Progenitor cell of endocrine pancreas (in vitro differentiated cells): ENCODE results near the gene XAB2. TPM values are rescaled to one million over a fixed set of nuclear protein-coding genes. Genes with fewer than 3 reads are reported as not detected.

ENCODE experiments used
- DNase-seq: peaks from one replicate; pipeline ENCODE4 v3.0.0; 2021; ENCODE audit warnings: low spot score; ENCODE audit not compliant: unreplicated experiment
- H3K27ac Mint-ChIP-seq: 2 replicates; pipeline ENCODE4 v1.8.0; 2021; ENCODE audit warnings: mild to moderate bottlenecking, moderate library complexity, mixed read lengths
- H3K27me3 Mint-ChIP-seq: 2 replicates; pipeline ENCODE4 v1.8.0; 2021; ENCODE audit warnings: mixed read lengths
- H3K36me3 Mint-ChIP-seq: 2 replicates; pipeline ENCODE4 v1.8.0; 2022; ENCODE audit warnings: mixed read lengths; ENCODE audit not compliant: insufficient read depth
- H3K4me1 Mint-ChIP-seq: 2 replicates; pipeline ENCODE4 v1.8.0; 2021; ENCODE audit warnings: low read depth, mixed read lengths
- H3K4me3 Mint-ChIP-seq: 2 replicates; pipeline ENCODE4 v1.8.0; 2021; ENCODE audit warnings: low read depth, mild to moderate bottlenecking, moderate library complexity, mixed read lengths
- H3K9me3 Mint-ChIP-seq: 2 replicates; pipeline ENCODE4 v1.8.0; 2021; ENCODE audit warnings: low read depth, mixed read lengths
- total RNA-seq: library from RNA; stranded (reverse); gene quantifications from 2 replicates; pipeline ENCODE4 v1.2.1, GENCODE V29; 2021
- TF ChIP-seq, protein P1 (sequence below): fragments of 200-600 bp; sonication (generic); IDR thresholded peaks from one replicate; pipeline ENCODE4 v1.5.0; 2021; ENCODE audit warnings: antibody characterized with exemption, mild to moderate bottlenecking; ENCODE audit not compliant: unreplicated experiment

The XAB2 gene
- total RNA-seq, 1 donor from 2014 or later: 40.3 TPM

DNA sequence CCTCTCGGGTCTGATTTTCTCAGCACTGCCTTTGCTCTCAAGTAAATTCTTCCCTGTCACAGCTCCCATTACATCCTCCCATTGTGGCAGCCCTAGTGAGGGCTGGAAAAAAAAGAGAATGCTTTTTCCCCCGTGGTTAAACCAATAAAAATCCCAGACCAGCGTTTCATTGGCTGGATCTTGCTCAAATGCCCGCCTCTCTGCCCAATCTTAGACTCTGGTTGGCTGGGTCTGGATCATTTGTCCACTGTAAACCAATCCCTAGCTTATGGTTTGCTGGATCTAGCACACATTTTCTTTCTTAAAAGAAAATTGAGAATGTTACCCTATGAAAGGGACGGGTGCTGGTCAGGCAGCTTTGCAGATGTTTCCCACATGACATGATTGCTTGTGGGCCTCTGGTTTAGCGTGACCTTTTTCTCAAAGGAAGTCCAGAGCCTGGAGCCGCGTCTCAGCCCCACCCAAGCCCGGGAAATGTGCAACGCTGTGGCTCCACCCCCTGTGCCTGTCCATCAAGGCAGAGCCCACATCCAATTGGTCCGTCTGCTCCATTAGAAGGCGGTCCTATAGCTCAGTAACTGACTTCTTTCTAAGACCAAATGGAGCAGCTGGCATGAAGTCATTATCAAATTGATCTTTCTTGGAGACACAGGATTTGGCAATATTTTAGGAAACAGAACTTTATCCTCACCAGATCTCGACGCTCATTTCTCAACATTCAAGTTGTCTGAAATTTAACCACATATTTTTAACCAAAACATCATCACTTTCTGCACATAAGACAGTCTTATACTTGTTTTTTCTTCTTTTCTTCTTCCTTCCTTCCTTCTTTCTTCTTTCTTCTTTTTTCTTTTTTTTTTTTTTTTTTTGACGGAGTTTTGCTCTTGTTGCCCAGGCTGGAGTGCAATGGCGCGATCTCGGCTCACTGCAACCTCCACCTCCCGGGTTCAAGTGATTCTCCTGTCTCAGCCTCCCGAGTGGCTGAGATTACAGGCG, 45.0 kb upstream of the XAB2 start:
- no peak for DNase-seq
- H3K27me3 Mint-ChIP-seq: peaks cover 74% of the 10 kb centered on the region
- no peak overlapping the region for H3K4me3 Mint-ChIP-seq
- H3K27ac Mint-ChIP-seq: no peak overlapping the region
- H3K36me3 Mint-ChIP-seq: no peaks in the 10 kb centered on the region
- no peaks in the 10 kb centered on the region for H3K9me3 Mint-ChIP-seq
- H3K4me1 Mint-ChIP-seq: no peaks in the 10 kb centered on the region
- TF ChIP-seq, protein P1, sequence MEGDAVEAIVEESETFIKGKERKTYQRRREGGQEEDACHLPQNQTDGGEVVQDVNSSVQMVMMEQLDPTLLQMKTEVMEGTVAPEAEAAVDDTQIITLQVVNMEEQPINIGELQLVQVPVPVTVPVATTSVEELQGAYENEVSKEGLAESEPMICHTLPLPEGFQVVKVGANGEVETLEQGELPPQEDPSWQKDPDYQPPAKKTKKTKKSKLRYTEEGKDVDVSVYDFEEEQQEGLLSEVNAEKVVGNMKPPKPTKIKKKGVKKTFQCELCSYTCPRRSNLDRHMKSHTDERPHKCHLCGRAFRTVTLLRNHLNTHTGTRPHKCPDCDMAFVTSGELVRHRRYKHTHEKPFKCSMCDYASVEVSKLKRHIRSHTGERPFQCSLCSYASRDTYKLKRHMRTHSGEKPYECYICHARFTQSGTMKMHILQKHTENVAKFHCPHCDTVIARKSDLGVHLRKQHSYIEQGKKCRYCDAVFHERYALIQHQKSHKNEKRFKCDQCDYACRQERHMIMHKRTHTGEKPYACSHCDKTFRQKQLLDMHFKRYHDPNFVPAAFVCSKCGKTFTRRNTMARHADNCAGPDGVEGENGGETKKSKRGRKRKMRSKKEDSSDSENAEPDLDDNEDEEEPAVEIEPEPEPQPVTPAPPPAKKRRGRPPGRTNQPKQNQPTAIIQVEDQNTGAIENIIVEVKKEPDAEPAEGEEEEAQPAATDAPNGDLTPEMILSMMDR: no peak

DNA sequence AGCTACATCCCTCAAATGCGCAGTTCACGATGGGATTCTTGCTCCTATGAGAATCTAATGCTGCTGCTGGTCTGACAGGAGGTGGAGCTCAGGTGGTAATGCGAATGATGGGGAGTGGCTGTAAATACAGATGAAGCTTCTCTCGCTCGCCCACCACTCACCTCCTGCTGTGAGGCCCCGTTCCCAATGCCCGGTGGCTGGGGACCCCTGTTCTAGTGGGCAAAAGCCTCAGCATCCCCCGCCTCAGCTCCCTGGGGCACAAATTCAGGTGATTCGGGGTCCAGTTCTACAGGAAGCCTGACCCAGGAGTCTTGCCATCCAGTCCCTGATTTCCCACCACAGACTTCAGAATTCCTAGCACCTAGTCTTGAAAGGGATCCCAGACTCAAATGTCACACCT, 43.2 kb upstream of the XAB2 start:
- Mint-ChIP-seq H3K9me3 (no peaks in the 10 kb centered on the region), H3K4me1 (no peaks in the 10 kb centered on the region), H3K4me3 (no peak overlapping the region), H3K36me3 (no peaks in the 10 kb centered on the region), H3K27ac (no peak overlapping the region), H3K27me3 (peaks cover 75% of the 10 kb centered on the region)
- DNase-seq: no peak
- TF ChIP-seq, protein P1: no peak

DNA sequence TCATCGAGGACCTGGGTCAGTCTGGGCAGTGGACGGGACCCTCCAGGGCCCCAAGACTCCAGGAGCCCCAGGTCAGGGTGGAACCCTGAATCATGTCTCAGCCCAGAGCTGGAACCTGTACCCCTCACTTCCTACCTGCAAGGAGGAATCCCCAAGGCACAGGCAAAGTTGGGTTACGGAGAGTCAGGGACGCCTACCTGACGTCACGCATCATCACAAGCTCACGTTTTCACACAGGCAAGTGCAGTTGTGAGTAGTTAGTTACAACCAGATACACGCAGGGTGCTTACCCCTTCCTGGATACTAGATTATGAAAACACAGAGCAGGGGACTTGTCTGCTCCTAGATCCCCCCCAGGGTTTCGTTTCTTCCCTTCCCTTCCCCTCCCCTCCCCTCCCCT, 41.4 kb upstream of the XAB2 start:
- DNase-seq: no peak
- no peaks in the 10 kb centered on the region for H3K9me3 Mint-ChIP-seq
- H3K27me3 Mint-ChIP-seq: peaks cover 72% of the 10 kb centered on the region
- no peak overlapping the region for H3K27ac Mint-ChIP-seq
- no peak overlapping the region for H3K4me3 Mint-ChIP-seq
- no peaks in the 10 kb centered on the region for H3K4me1 Mint-ChIP-seq
- TF ChIP-seq, protein P1: no peak
- H3K36me3 Mint-ChIP-seq: no peaks in the 10 kb centered on the region

DNA sequence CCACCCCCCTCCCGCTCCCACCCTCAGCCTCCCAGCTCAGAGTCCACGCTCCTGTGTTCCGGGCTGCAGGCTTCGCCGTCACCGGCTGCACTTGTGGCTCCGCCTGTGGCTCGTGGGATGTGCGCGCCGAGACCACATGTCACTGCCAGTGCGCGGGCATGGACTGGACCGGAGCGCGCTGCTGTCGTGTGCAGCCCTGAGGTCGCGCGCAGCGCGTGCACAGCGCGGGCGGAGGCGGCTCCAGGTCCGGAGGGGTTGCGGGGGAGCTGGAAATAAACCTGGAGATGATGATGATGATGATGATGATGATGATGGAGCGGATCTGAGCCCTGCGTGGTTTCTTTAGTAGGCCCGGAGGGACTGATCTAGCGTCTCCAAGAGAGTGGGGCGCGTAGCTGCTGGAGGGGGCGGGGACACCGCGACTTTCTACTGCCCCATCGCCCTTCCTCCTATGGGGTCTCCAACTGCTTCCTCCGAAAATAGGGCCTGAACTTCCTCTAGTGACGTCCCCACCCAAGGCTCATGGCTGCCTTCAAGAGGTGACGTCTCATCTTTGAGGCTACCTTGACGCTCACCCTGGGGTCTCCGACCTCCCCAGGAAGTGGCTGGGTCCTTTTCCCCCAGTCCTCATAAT, 40.9 kb upstream of the XAB2 start:
- no peak for DNase-seq
- H3K27me3 Mint-ChIP-seq: peaks cover 74% of the 10 kb centered on the region
- TF ChIP-seq, protein P1: no peak
- peak overlapping the region; percentile 40 for H3K4me3 Mint-ChIP-seq
- H3K4me1 Mint-ChIP-seq: no peaks in the 10 kb centered on the region
- no peak overlapping the region for H3K27ac Mint-ChIP-seq
- no peaks in the 10 kb centered on the region for H3K36me3 Mint-ChIP-seq
- H3K9me3 Mint-ChIP-seq: no peaks in the 10 kb centered on the region

DNA sequence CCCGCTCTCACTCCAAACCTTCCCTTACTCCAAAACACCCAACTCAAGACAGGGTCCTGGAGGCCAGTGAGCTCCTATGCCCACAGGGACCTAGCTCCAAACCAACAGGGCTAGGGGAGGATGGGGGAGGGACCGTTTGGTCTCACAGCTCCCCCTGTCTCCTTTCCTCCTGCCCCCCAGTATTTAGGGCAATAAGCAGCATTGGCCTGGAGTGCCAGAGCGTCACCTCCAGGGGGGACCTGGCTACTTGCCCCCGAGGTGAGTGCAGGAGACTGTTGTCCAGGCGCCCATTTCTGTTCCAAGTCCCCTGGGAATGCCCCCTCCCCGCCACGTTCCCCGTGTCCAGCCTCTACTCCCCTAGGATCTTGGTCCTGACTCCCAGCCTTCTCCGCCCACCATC, 40.3 kb upstream of the XAB2 start:
- Mint-ChIP-seq H3K4me3 (no peak overlapping the region), H3K4me1 (no peaks in the 10 kb centered on the region), H3K9me3 (no peaks in the 10 kb centered on the region), H3K27me3 (peaks cover 73% of the 10 kb centered on the region), H3K27ac (no peak overlapping the region), H3K36me3 (no peaks in the 10 kb centered on the region)
- TF ChIP-seq, protein P1: no peak
- no peak for DNase-seq
